Measurements from ENCODE around the gene PER1. TPM values are rescaled to one million over a fixed set of nuclear protein-coding genes. Genes with fewer than 3 reads are reported as not detected.

PER1 gene
- total and polyA plus RNA-seq, 2 of the 13 experiments (the other 11 are each of a cell fraction or from before 2014, with no cell fraction given), result 2.6 to 3.6 TPM

- TF ChIP-seq ELF3 (CRISPR knock-in tag; IDR thresholded peaks at IDR 0.05) (peak; percentile 87), MLX (CRISPR knock-in tag; IDR thresholded peaks at IDR 0.05) (peak; percentile 32; the same call in 1 of the 2 replicates), TOE1 (CRISPR knock-in tag; IDR thresholded peaks at IDR 0.05) (no peak), ZNF782 (CRISPR knock-in tag; IDR thresholded peaks at IDR 0.05; ENCODE audit: borderline replicate concordance) (no peak), ZNF362 (CRISPR knock-in tag; IDR thresholded peaks at IDR 0.05; ENCODE audit: borderline replicate concordance) (peak; percentile 54; the same call in 1 of the 2 replicates), ZNF142 (CRISPR knock-in tag; IDR thresholded peaks at IDR 0.05) (no peak), PATZ1 (CRISPR knock-in tag; IDR thresholded peaks at IDR 0.05) (peak; percentile 28; the same call in 1 of the 2 replicates), ZNF879 (CRISPR knock-in tag; IDR thresholded peaks at IDR 0.05) (peak; percentile 81), ZNF329 (CRISPR knock-in tag; IDR thresholded peaks at IDR 0.05; ENCODE audit: low read depth) (peak; percentile 58; the same call in 1 of the 2 replicates), BHLHE40 (IDR thresholded peaks at IDR 0.05; ENCODE audit: low read length) (no peak), KDM1A (CRISPR knock-in tag; IDR thresholded peaks at IDR 0.05) (peak; percentile 35; the same call in 1 of the 2 replicates), PCBP1 (IDR thresholded peaks at IDR 0.05; ENCODE audit: borderline replicate concordance, low read depth, low read length) (no peak), THAP8 (CRISPR knock-in tag; IDR thresholded peaks at IDR 0.05; ENCODE audit: borderline replicate concordance) (no peak), ZNF777 (CRISPR knock-in tag; IDR thresholded peaks at IDR 0.05) (peak; percentile 79; the same call in 1 of the 2 replicates), HNF4G (IDR thresholded peaks at IDR 0.05; ENCODE audit: borderline replicate concordance, low read depth, low read length) (no peak), HNF4G (CRISPR knock-in tag; IDR thresholded peaks at IDR 0.05; ENCODE audit: borderline replicate concordance, low read depth) (no peak), STAT5B (CRISPR knock-in tag; IDR thresholded peaks at IDR 0.05) (no peak; the same call in 1 of the 2 replicates)
Measured at GRCh38 chr17:8186787-8187516, 34.7 kb upstream of the PER1 start (continued).

Measured in HepG2 (cell line).